ENCODE results near the gene PHF21A. TPM values are rescaled to one million over a fixed set of nuclear protein-coding genes. Genes with fewer than 3 reads are reported as not detected.
A peak's percentile ranks its signal among the peaks of the same experiment; 100 is the strongest.

The PHF21A gene
- total and polyA plus RNA-seq, 12 donors, result 9.6 to 48.0 (median 35.9) TPM

DNA sequence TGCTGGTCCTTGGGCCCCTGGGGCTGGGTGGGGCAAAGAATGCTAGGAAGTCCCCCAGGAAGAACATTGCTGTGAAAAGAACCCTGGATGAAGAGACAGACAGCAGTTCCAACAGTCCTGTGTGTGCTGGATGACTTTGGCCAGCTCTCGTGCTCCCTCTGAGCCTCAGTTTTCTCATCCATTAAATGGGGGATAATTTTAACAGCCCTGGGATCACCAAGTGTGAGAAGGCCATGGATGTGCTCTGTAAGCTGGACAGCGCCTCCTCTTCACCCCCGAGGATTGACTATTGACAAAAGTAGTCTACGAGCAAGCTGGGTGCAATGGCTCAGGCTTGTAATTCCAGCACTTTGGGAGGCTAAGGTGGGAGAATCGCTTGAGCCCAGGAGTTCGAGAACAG, 196.3 kb downstream of the PHF21A start:
- Histone ChIP-seq H3K27me3 (peaks cover 0 to 34% (median 27%) of the 10 kb centered on the region in 7 donors), H3K4me3 (no peak overlapping the region), H3K4me1 (peaks cover 2 to 35% (median 19%) of the 10 kb centered on the region in 9 donors), H3K9me3 (no peaks in the 10 kb centered on the region), H3K27ac (no peak overlapping the region), H3K36me3 (no peaks in the 10 kb centered on the region)
- no peak for ATAC-seq
- TF ChIP-seq, protein P1, sequence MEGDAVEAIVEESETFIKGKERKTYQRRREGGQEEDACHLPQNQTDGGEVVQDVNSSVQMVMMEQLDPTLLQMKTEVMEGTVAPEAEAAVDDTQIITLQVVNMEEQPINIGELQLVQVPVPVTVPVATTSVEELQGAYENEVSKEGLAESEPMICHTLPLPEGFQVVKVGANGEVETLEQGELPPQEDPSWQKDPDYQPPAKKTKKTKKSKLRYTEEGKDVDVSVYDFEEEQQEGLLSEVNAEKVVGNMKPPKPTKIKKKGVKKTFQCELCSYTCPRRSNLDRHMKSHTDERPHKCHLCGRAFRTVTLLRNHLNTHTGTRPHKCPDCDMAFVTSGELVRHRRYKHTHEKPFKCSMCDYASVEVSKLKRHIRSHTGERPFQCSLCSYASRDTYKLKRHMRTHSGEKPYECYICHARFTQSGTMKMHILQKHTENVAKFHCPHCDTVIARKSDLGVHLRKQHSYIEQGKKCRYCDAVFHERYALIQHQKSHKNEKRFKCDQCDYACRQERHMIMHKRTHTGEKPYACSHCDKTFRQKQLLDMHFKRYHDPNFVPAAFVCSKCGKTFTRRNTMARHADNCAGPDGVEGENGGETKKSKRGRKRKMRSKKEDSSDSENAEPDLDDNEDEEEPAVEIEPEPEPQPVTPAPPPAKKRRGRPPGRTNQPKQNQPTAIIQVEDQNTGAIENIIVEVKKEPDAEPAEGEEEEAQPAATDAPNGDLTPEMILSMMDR (IDR thresholded peaks at IDR 0.05), result no peak
- WGBS, 2 donors, result 89 to 90% methylated on average over 6 of the region's 6 CpGs
- no peak for DNase-seq
- intact Hi-C loops (cut with DNase I), result no loop called here

- no peak for DNase-seq
- no peak overlapping the region for H3K4me3 ChIP-seq
- H3K27ac ChIP-seq, result no peak overlapping the region
- ATAC-seq, result no peak
- intact Hi-C loops (cut with DNase I), result no loop called here
- WGBS, 2 donors, result 77 to 83% methylated on average over 22 of the region's 22 CpGs
- H3K4me1 ChIP-seq, result peaks cover 4 to 37% (median 16%) of the 10 kb centered on the region in 9 donors
- no peaks in the 10 kb centered on the region for H3K9me3 ChIP-seq
- no peaks in the 10 kb centered on the region for H3K36me3 ChIP-seq
- H3K27me3 ChIP-seq, result peaks cover 0 to 34% (median 27%) of the 10 kb centered on the region in 7 donors
- TF ChIP-seq, protein P1 (IDR thresholded peaks at IDR 0.05), result no peak
Observed at GRCh38 chr11:45924036-45924915, 197.0 kb downstream of the PHF21A start.

- Histone ChIP-seq H3K27ac (no peak within 1 kb of the TSS), H3K36me3 (no peaks in the 10 kb centered on the region), H3K27me3 (peaks cover 0 to 34% (median 27%) of the 10 kb centered on the region in 7 donors), H3K4me3 (peak within 1 kb of the TSS; percentile 15 to 46 (median 28)), H3K4me1 (peaks cover 6 to 46% (median 23%) of the 10 kb centered on the region in 9 donors), H3K9me3 (no peaks in the 10 kb centered on the region)
- TF ChIP-seq, protein P1 (IDR thresholded peaks at IDR 0.05), result no peak
- WGBS, 2 donors, result 2 to 3% methylated on average over 59 to 73 of the region's 73 CpGs
- intact Hi-C loops (cut with DNase I), result no loop called here
- no peak for ATAC-seq
- no peak for DNase-seq
Observed at GRCh38 chr11:45922425-45923082, 198.7 kb downstream of the PHF21A start, which contains the start of gene LARGE2. Gene LARGE2, plus strand, starts transcription at chr11:45922656. Its CDS starts 227 bp downstream, at chr11:45922883.

- Histone ChIP-seq H3K27me3 (peaks cover 0 to 34% (median 27%) of the 10 kb centered on the region in 7 donors), H3K9me3 (no peaks in the 10 kb centered on the region), H3K4me3 (peak overlapping the region; percentile 15 to 46 (median 28)), H3K27ac (no peak overlapping the region), H3K4me1 (peaks cover 10 to 51% (median 29%) of the 10 kb centered on the region in 9 donors), H3K36me3 (no peaks in the 10 kb centered on the region)
- TF ChIP-seq, protein P1 (IDR thresholded peaks at IDR 0.05), result no peak
- ATAC-seq (no peak), DNase-seq (no peak)
- intact Hi-C loops (cut with DNase I), result no loop called here
- 24 to 36% methylated on average over 53 to 54 of the region's 54 CpGs for WGBS, 2 donors
Observed at GRCh38 chr11:45921561-45922424, 199.5 kb downstream of the PHF21A start.

Data from heart right ventricle (tissue), 16 donors.